Gastrocnemius medialis (tissue), 4 donors: ENCODE data around the gene CEACAM18. TPM values are rescaled to one million over a fixed set of nuclear protein-coding genes. Genes with fewer than 3 reads are reported as not detected.

Experiments
- ATAC-seq, 2 donors: fragments of 150-250 bp; one replicate each; pipeline ENCODE4 v1.9.1; 2016
- DNase-seq, 2 donors: peaks; one replicate each; pipeline ENCODE4 v3.0.0-alpha.2; 2019
- H3K27ac ChIP-seq, 4 donors: fragments of 200-600 bp; sonication (generic); 1 replicate in 1 of 4; 2 replicates in 3 of 4; pipeline ENCODE4 v1.5.1; 2016 to 2018; ENCODE audit warnings: mild to moderate bottlenecking in 2 of 4, moderate library complexity in 1 of 4
- H3K27me3 ChIP-seq, 3 donors: fragments of 200-600 bp; sonication (generic) in 2 of 3; 1 replicate in 1 of 3; 2 replicates in 2 of 3; pipeline versions ENCODE4 v1.5.1 to v1.6.0; 2016 to 2019; ENCODE audit warnings: mild to moderate bottlenecking in 1 of 3, moderate library complexity in 1 of 3
- H3K36me3 ChIP-seq, 2 donors: fragments of 200-600 bp; sonication (generic) in 1 of 2; one replicate each; pipeline ENCODE4 v1.5.1; 2017 to 2018
- H3K4me1 ChIP-seq, 2 donors: fragments of 200-600 bp; sonication (generic) in 1 of 2; one replicate each; pipeline ENCODE4 v1.5.1; 2016 to 2017; ENCODE audit warnings: mild to moderate bottlenecking in 2 of 2
- H3K4me3 ChIP-seq, 4 donors: fragments of 200-600 bp; sonication (generic) in 3 of 4; 1 replicate in 1 of 4; 2 replicates in 3 of 4; pipeline ENCODE4 v1.5.1; 2016 to 2019; ENCODE audit warnings: mild to moderate bottlenecking in 2 of 4
- H3K9me3 ChIP-seq, 3 donors: fragments of 200-600 bp; sonication (generic) in 2 of 3; 1 replicate in 1 of 3; 2 replicates in 2 of 3; pipeline ENCODE4 v1.5.1; 2016 to 2019
- POLR2A ChIP-seq, 2 donors: fragments of 450-650 bp; IDR thresholded peaks; one replicate each; pipeline ENCODE4 v1.6.1; 2017; ENCODE audit warnings: antibody characterized with exemption in 2 of 2, mild to moderate bottlenecking in 2 of 2, moderate library complexity in 2 of 2
- in situ Hi-C, 4 donors: fragments of 200-750 bp; cut with MboI; loops; one replicate each; pipeline versions ENCODE4 v1.15.0 to v1.8.0; 2017; ENCODE audit warnings: low sequenced_read_pairs in 4 of 4
- intact Hi-C: fragments of 100-400 bp; cut with DNase I; formaldehyde crosslinking; loops from one replicate; pipeline ENCODE4 v1.15.1; 2023; ENCODE audit warnings: low total_unique reads
- total RNA-seq, 4 donors: library from RNA; depleted of rRNA; stranded (reverse); fragments of >200 nt; gene quantifications; one replicate each; pipeline versions ENCODE4 v1.1.0 to v1.2.3, GENCODE V29; 2016
- TF ChIP-seq, protein P1 (sequence below), 5 experiments: fragments of 450-650 bp in 3 of 5; fragments of 200-600 bp in 2 of 5; sonication (generic) in 2 of 5; IDR thresholded peaks in 4 of 5; conservative IDR thresholded peaks in 1 of 5; 1 replicate in 4 of 5; 2 replicates in 1 of 5; pipeline ENCODE4 v1.5.1; 2016 to 2019; ENCODE audit warnings: antibody characterized with exemption in 5 of 5, mild to moderate bottlenecking in 3 of 5, moderate library complexity in 3 of 5

Gene CEACAM18
- total RNA-seq, 4 donors from 2014 or later, result not detected

DNA sequence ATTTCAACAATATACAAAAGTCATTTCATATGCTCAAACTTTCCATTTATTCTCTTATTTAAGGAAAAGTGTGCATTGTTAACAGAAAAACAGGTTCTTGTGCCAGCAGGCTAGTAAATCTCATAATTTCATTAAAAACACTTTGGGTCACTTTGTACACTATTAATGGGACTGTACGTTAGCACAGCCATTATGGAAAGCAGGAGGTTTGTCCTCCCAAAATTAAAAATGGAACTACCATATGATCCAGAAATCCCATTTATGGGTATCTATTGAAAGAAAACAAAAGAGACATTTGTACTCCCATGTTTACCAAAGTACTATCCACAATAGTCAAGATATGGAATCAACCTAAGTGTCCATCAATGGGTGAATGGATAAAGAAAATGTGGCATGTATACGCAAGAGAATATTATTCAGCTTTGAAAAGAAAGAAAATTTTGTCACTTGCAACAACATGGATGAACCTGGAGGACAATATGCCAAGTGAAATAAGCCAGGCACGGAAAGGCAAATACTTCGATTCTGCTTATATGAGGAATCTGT, 61.6 kb downstream of the CEACAM18 start:
- intact Hi-C loops, result no loop called here
- in situ Hi-C loops, result no loop called here
- H3K36me3 ChIP-seq, result no peaks in the 10 kb centered on the region
- H3K27ac ChIP-seq, result no peak overlapping the region
- TF ChIP-seq, protein P1, sequence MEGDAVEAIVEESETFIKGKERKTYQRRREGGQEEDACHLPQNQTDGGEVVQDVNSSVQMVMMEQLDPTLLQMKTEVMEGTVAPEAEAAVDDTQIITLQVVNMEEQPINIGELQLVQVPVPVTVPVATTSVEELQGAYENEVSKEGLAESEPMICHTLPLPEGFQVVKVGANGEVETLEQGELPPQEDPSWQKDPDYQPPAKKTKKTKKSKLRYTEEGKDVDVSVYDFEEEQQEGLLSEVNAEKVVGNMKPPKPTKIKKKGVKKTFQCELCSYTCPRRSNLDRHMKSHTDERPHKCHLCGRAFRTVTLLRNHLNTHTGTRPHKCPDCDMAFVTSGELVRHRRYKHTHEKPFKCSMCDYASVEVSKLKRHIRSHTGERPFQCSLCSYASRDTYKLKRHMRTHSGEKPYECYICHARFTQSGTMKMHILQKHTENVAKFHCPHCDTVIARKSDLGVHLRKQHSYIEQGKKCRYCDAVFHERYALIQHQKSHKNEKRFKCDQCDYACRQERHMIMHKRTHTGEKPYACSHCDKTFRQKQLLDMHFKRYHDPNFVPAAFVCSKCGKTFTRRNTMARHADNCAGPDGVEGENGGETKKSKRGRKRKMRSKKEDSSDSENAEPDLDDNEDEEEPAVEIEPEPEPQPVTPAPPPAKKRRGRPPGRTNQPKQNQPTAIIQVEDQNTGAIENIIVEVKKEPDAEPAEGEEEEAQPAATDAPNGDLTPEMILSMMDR (IDR thresholded peaks at IDR 0.05 in 4 of 5, conservative IDR thresholded peaks at IDR 0.05 in 1 of 5), result no peak
- TF ChIP-seq POLR2A (IDR thresholded peaks at IDR 0.05), result no peak
- ATAC-seq (no peak), DNase-seq (no peak)
- no peaks in the 10 kb centered on the region for H3K9me3 ChIP-seq
- H3K4me3 ChIP-seq, result no peak overlapping the region
- peaks cover 0 to 3% (median 0%) of the 10 kb centered on the region in 3 donors for H3K27me3 ChIP-seq
- no peaks in the 10 kb centered on the region for H3K4me1 ChIP-seq

Other genes with a start within 250 kb of the CEACAM18 start
- not detected for gene SIGLECL1, start 227.5 kb upstream of the CEACAM18 start, total RNA-seq
- gene IGLON5, start 166.9 kb upstream of the CEACAM18 start, total RNA-seq, result not detected
- gene VSIG10L, start 136.4 kb upstream of the CEACAM18 start, total RNA-seq, result under 1 TPM; 0.20 to 0.75 (median 0.34) TPM
- 100 to 1,000 TPM; 118 to 164 (median 141) TPM for gene ETFB, start 112.2 kb upstream of the CEACAM18 start, total RNA-seq
- gene CLDND2, start 109.5 kb upstream of the CEACAM18 start, total RNA-seq, result not detected
- 1 to 10 TPM in 1 of 4 donors, under 1 TPM in 1, not detected in 2; 0.73 to 1.2 TPM for gene NKG7, start 105.9 kb upstream of the CEACAM18 start, total RNA-seq
- not detected for gene LIM2, start 90.6 kb upstream of the CEACAM18 start, total RNA-seq
- gene C19orf84, start 87.9 kb upstream of the CEACAM18 start, total RNA-seq, result not detected
- gene SIGLEC10, start 60.9 kb upstream of the CEACAM18 start, total RNA-seq, result 1 to 10 TPM in 1 of 4 donors, under 1 TPM in 2, not detected in 1; 0.87 to 1.3 (median 0.98) TPM
- gene SIGLEC8, start 20.1 kb upstream of the CEACAM18 start, total RNA-seq, result under 1 TPM in 1 of 4 donors, not detected in 3; 0.13 TPM
- not detected for gene SIGLEC12, start 23.3 kb downstream of the CEACAM18 start, total RNA-seq
- under 1 TPM in 2 of 4 donors, not detected in 2; 0.18 to 0.46 TPM for gene SIGLEC6, start 53.1 kb downstream of the CEACAM18 start, total RNA-seq
- gene ZNF175, start 92.7 kb downstream of the CEACAM18 start, total RNA-seq, result 1 to 10 TPM; 2.1 to 5.0 (median 2.6) TPM
- gene SIGLEC5, start 151.9 kb downstream of the CEACAM18 start, total RNA-seq, result 1 to 10 TPM in 1 of 4 donors, under 1 TPM in 1, not detected in 2; 0.18 to 1.0 TPM
- 1 to 10 TPM in 1 of 4 donors, under 1 TPM in 2, not detected in 1; 0.83 to 2.2 (median 0.98) TPM for gene SIGLEC14, start 168.3 kb downstream of the CEACAM18 start, total RNA-seq
- gene SPACA6, start 214.8 kb downstream of the CEACAM18 start, total RNA-seq, result under 1 TPM in 3 of 4 donors, not detected in 1; 0.64 to 0.94 (median 0.71) TPM
- gene HAS1, start 245.5 kb downstream of the CEACAM18 start, total RNA-seq, result under 1 TPM in 1 of 4 donors, not detected in 3; 0.18 TPM